Peyer's patch (tissue), 4 donors: ENCODE measurements around the gene PDGFA. TPM values are rescaled to one million over a fixed set of nuclear protein-coding genes. Genes with fewer than 3 reads are reported as not detected.

Source experiments
- DNase-seq, 3 donors: peaks; one replicate each; pipeline ENCODE4 v3.0.0-alpha.2; 2017 to 2019
- H3K27ac ChIP-seq, 4 donors: fragments of 200-600 bp; sonication (generic); one replicate each; pipeline ENCODE4 v1.5.1; 2016 to 2019
- H3K27me3 ChIP-seq, 2 donors: fragments of 200-600 bp; sonication (generic); one replicate each; pipeline ENCODE4 v1.5.1; 2019
- H3K36me3 ChIP-seq, 3 donors: fragments of 200-600 bp; sonication (generic); one replicate each; pipeline ENCODE4 v1.5.1; 2016 to 2019
- H3K4me1 ChIP-seq, 4 donors: fragments of 200-600 bp; sonication (generic); one replicate each; pipeline ENCODE4 v1.5.1; 2016 to 2019
- H3K4me3 ChIP-seq, 4 donors: fragments of 200-600 bp; sonication (generic); 1 replicate in 3 of 4; 2 replicates in 1 of 4; pipeline ENCODE4 v1.5.1; 2016 to 2019; ENCODE audit warnings: mild to moderate bottlenecking in 1 of 4
- H3K9me3 ChIP-seq, 4 donors: fragments of 200-600 bp; sonication (generic); one replicate each; pipeline ENCODE4 v1.5.1; 2016 to 2019; ENCODE audit warnings: mild to moderate bottlenecking in 1 of 4
- CTCF ChIP-seq, 6 experiments: fragments of 450-650 bp in 4 of 6; fragments of 200-600 bp in 2 of 6; sonication (generic) in 1 of 6; IDR thresholded peaks; one replicate each; pipeline ENCODE4 v1.5.1; 2017 to 2019; ENCODE audit warnings: antibody characterized with exemption in 6 of 6, mild to moderate bottlenecking in 3 of 6, moderate library complexity in 1 of 6
- POLR2A ChIP-seq, 2 donors: fragments of 450-650 bp; IDR thresholded peaks; one replicate each; pipeline ENCODE4 v1.5.1; 2017; ENCODE audit warnings: antibody characterized with exemption in 2 of 2, mild to moderate bottlenecking in 2 of 2, moderate library complexity in 2 of 2
- total RNA-seq, 4 donors: library from RNA; depleted of rRNA; stranded (reverse); fragments of >200 nt; gene quantifications; one replicate each; pipeline ENCODE4 v1.1.0, GENCODE V29; 2016

The PDGFA gene
- total RNA-seq, 4 donors from 2014 or later: 5.8 to 97.8 (median 59.4) TPM

GRCh38 chr7:560966-561630 lies 41.5 kb upstream of the PDGFA start:
- no peak overlapping the region for H3K27ac ChIP-seq
- H3K9me3 ChIP-seq: no peaks in the 10 kb centered on the region
- H3K36me3 ChIP-seq: no peaks in the 10 kb centered on the region
- H3K4me3 ChIP-seq: no peak overlapping the region
- TF ChIP-seq POLR2A (IDR thresholded peaks at IDR 0.05) (no peak), CTCF (IDR thresholded peaks at IDR 0.05) (peak in 3 of 6 experiments; percentile 7 to 35 (median 24))
- no peak for DNase-seq
- no peaks in the 10 kb centered on the region for H3K27me3 ChIP-seq
- H3K4me1 ChIP-seq: peaks cover 0 to 14% (median 0%) of the 10 kb centered on the region in 4 donors

- DNase-seq: no peak
- TF ChIP-seq POLR2A (IDR thresholded peaks at IDR 0.05) (no peak), CTCF (IDR thresholded peaks at IDR 0.05) (no peak)
- H3K4me1 ChIP-seq: peaks cover 0 to 14% (median 0%) of the 10 kb centered on the region in 4 donors
- no peaks in the 10 kb centered on the region for H3K27me3 ChIP-seq
- H3K4me3 ChIP-seq: no peak overlapping the region
- H3K27ac ChIP-seq: no peak overlapping the region
- H3K9me3 ChIP-seq: no peaks in the 10 kb centered on the region
- no peaks in the 10 kb centered on the region for H3K36me3 ChIP-seq
Observed at GRCh38 chr7:559396-559705, 39.7 kb upstream of the PDGFA start.

GRCh38 chr7:557558-557881 lies 37.9 kb upstream of the PDGFA start:
- Histone ChIP-seq H3K4me1 (peaks cover 0 to 14% (median 0%) of the 10 kb centered on the region in 4 donors), H3K4me3 (no peak overlapping the region), H3K36me3 (no peaks in the 10 kb centered on the region), H3K27me3 (no peaks in the 10 kb centered on the region), H3K9me3 (no peaks in the 10 kb centered on the region), H3K27ac (no peak overlapping the region)
- DNase-seq: no peak
- no peak for TF ChIP-seq CTCF (IDR thresholded peaks at IDR 0.05)
- no peak for TF ChIP-seq POLR2A (IDR thresholded peaks at IDR 0.05)

GRCh38 chr7:556837-557557 lies 37.4 kb upstream of the PDGFA start:
- no peak overlapping the region for H3K4me3 ChIP-seq
- peaks cover 0 to 12% (median 0%) of the 10 kb centered on the region in 4 donors for H3K4me1 ChIP-seq
- H3K27ac ChIP-seq: no peak overlapping the region
- DNase-seq: no peak
- H3K9me3 ChIP-seq: no peaks in the 10 kb centered on the region
- H3K27me3 ChIP-seq: no peaks in the 10 kb centered on the region
- no peak for TF ChIP-seq CTCF (IDR thresholded peaks at IDR 0.05)
- no peak for TF ChIP-seq POLR2A (IDR thresholded peaks at IDR 0.05)
- no peaks in the 10 kb centered on the region for H3K36me3 ChIP-seq

- no peaks in the 10 kb centered on the region for H3K36me3 ChIP-seq
- H3K27me3 ChIP-seq: no peaks in the 10 kb centered on the region
- no peaks in the 10 kb centered on the region for H3K9me3 ChIP-seq
- no peak overlapping the region for H3K4me3 ChIP-seq
- TF ChIP-seq POLR2A (IDR thresholded peaks at IDR 0.05) (no peak), CTCF (IDR thresholded peaks at IDR 0.05) (no peak)
- H3K27ac ChIP-seq: no peak overlapping the region
- H3K4me1 ChIP-seq: peaks cover 0 to 5% (median 0%) of the 10 kb centered on the region in 4 donors
- no peak for DNase-seq
Observed at GRCh38 chr7:556291-556826, 36.7 kb upstream of the PDGFA start.
